GM23338 (cell line): ENCODE results near the gene DNMT1. TPM values are rescaled to one million over a fixed set of nuclear protein-coding genes. Genes with fewer than 3 reads are reported as not detected.

Experiments
- ATAC-seq: fragments of 200-7000 bp; cut with Tn5 transposase; 3 replicates; pipeline ENCODE4 v1.9.1; 2020
- DNase-seq: peaks from one replicate; pipeline ENCODE4 v3.0.0-alpha.2; 2015; ENCODE audit warnings: low spot score
- H2AFZ ChIP-seq: fragments of 200-600 bp; sonication (generic); 2 replicates; pipeline ENCODE4 v1.8.0; 2016; ENCODE audit warnings: antibody characterized with exemption, mild to moderate bottlenecking, moderate library complexity
- H3F3A ChIP-seq: fragments of 200-600 bp; sonication (generic); replicated peaks from 2 replicates; pipeline ENCODE4 v1.8.0; 2017; ENCODE audit warnings: antibody characterized with exemption, mixed run types, low read depth
- H3K27ac ChIP-seq: fragments of 200-600 bp; sonication (generic); 2 replicates; pipeline ENCODE4 v1.6.1; 2016; ENCODE audit warnings: low read depth
- H3K27me3 ChIP-seq: fragments of 200-600 bp; sonication (generic); 2 replicates; pipeline ENCODE4 v1.8.0; 2016; ENCODE audit warnings: mild to moderate bottlenecking, mixed run types, moderate library complexity; ENCODE audit not compliant: insufficient read depth
- H3K36me3 ChIP-seq: fragments of 200-600 bp; sonication (generic); 2 replicates; pipeline ENCODE4 v1.8.0; 2016; ENCODE audit warnings: mild to moderate bottlenecking; ENCODE audit not compliant: insufficient read depth
- H3K4me1 ChIP-seq: fragments of 200-600 bp; sonication (generic); 2 replicates; pipeline ENCODE4 v1.8.0; 2016; ENCODE audit warnings: mild to moderate bottlenecking, moderate library complexity; ENCODE audit not compliant: insufficient read depth
- H3K4me2 ChIP-seq: fragments of 200-600 bp; sonication (generic); 2 replicates; pipeline ENCODE4 v1.7.1; 2017; ENCODE audit warnings: mixed run types
- H3K4me3 ChIP-seq: fragments of 200-600 bp; sonication (generic); 2 replicates; pipeline ENCODE4 v1.6.1; 2016; ENCODE audit warnings: mixed run types
- H3K79me2 ChIP-seq: fragments of 200-600 bp; sonication (generic); replicated peaks from 2 replicates; pipeline ENCODE4 v1.8.0; 2017; ENCODE audit warnings: mild to moderate bottlenecking; ENCODE audit not compliant: insufficient read depth
- H3K9me2 ChIP-seq: fragments of 200-600 bp; sonication (generic); 2 replicates; pipeline ENCODE4 v1.8.0; 2017; ENCODE audit not compliant: insufficient read depth
- H4K20me1 ChIP-seq: fragments of 200-600 bp; sonication (generic); replicated peaks from 2 replicates; pipeline ENCODE4 v1.8.0; 2017; ENCODE audit warnings: mild to moderate bottlenecking; ENCODE audit not compliant: insufficient read depth
- H3K27ac Mint-ChIP-seq: 2 replicates; pipeline ENCODE4 v1.8.0; 2020; ENCODE audit warnings: inconsistent platforms, mild to moderate bottlenecking, moderate library complexity, mixed read lengths
- H3K27me3 Mint-ChIP-seq: 3 replicates; pipeline ENCODE4 v1.8.0; 2022; ENCODE audit warnings: low read depth, mild to moderate bottlenecking, moderate library complexity, mixed read lengths, inconsistent platforms; ENCODE audit not compliant: insufficient read depth, poor library complexity
- H3K36me3 Mint-ChIP-seq: 3 replicates; pipeline ENCODE4 v1.8.0; 2021; ENCODE audit warnings: low read depth, mild to moderate bottlenecking, inconsistent platforms, moderate library complexity, mixed read lengths
- H3K4me1 Mint-ChIP-seq: 3 replicates; pipeline ENCODE4 v1.8.0; 2020; ENCODE audit warnings: mild to moderate bottlenecking, inconsistent platforms, mixed read lengths
- H3K4me3 Mint-ChIP-seq: 3 replicates; pipeline ENCODE4 v1.8.0; 2021; ENCODE audit warnings: moderate library complexity, mild to moderate bottlenecking, inconsistent platforms, mixed read lengths
- H3K9me3 Mint-ChIP-seq: 3 replicates; pipeline ENCODE4 v1.8.0; 2020; ENCODE audit warnings: moderate library complexity, mild to moderate bottlenecking, inconsistent platforms, mixed read lengths
- CREB1 ChIP-seq: fragments of 250-450 bp; sonication (Bioruptor Pico); IDR thresholded peaks from 2 replicates; pipeline ENCODE4 v1.5.0; 2020; ENCODE audit warnings: low read depth, mild to moderate bottlenecking, moderate library complexity
- CTCF ChIP-seq, 2 experiments: fragments of 200-600 bp in 1 of 2; sonication (generic) in 1 of 2; conservative IDR thresholded peaks; 2 replicates each; pipeline versions ENCODE4 v1.5.1 to v1.6.1; 2016 to 2017; ENCODE audit warnings: antibody characterized with exemption in 2 of 2, low read depth in 2 of 2, mild to moderate bottlenecking in 2 of 2, moderate library complexity in 1 of 2
- EZH2 ChIP-seq: fragments of 200-600 bp; sonication (generic); IDR thresholded peaks from one replicate; pipeline ENCODE4 v1.8.0; 2017; ENCODE audit warnings: antibody characterized with exemption, mild to moderate bottlenecking, low read depth; ENCODE audit not compliant: unreplicated experiment
- NANOG ChIP-seq: IDR thresholded peaks from 2 replicates; pipeline ENCODE4 v1.6.1; 2016; ENCODE audit warnings: antibody characterized with exemption, borderline replicate concordance
- REST ChIP-seq: IDR thresholded peaks from one replicate; pipeline ENCODE4 v1.6.1; 2018; ENCODE audit warnings: antibody characterized with exemption; ENCODE audit not compliant: unreplicated experiment
- STAT1 ChIP-seq: IDR thresholded peaks from one replicate; pipeline ENCODE4 v1.6.1; 2016; ENCODE audit warnings: antibody characterized with exemption; ENCODE audit not compliant: unreplicated experiment
- ZNF114 ChIP-seq: fragments of 250-450 bp; sonication (Bioruptor Pico); IDR thresholded peaks from 2 replicates; pipeline ENCODE4 v1.5.0; 2020; ENCODE audit warnings: mild to moderate bottlenecking, moderate library complexity
- ZNF462 ChIP-seq: fragments of 250-450 bp; sonication (Bioruptor Pico); IDR thresholded peaks from 2 replicates; pipeline ENCODE4 v1.5.0; 2020; ENCODE audit warnings: mild to moderate bottlenecking, moderate library complexity
- polyA plus RNA-seq: library from polyadenylated mRNA; unstranded; fragments of >200 nt; fragmentation: Nextera tagmentation; extraction: Ambion mirVana; gene quantifications from 2 replicates; pipeline ENCODE4 v1.2.1, GENCODE V29; 2016
- total RNA-seq: library from RNA; depleted of rRNA; stranded (reverse); fragments of >200 nt; shearing (Covaris generic); gene quantifications from 2 replicates; pipeline ENCODE4 v1.2.3, GENCODE V29; 2014
- TF ChIP-seq, protein P1 (sequence below): IDR thresholded peaks from 2 replicates; pipeline ENCODE4 v1.6.1; 2016; ENCODE audit warnings: antibody characterized with exemption

Gene DNMT1
- total and polyA plus RNA-seq, 2 experiments from 2014 or later, result 238 to 589 TPM

DNA sequence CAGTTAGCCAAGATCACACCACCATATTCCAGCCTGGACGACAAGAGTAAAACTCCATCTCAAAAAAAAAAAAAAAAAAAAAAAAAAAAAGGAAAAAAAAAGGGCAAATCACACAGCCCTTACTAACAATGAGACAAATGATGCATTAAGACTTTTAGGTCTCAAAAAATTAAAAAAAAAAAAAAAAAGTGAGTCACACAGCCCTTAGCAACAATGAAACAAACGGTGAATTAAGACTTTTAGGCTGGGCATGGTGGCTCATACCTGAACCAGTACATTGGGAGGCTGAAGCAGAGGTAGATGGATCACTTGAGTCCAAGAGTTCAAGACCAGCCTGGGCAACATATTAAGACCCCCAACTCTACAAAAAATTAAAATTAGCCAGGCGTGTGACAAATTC lies 42.7 kb downstream of the DNMT1 start:
- no peak overlapping the region for H3K4me2 ChIP-seq
- H3K27me3 Mint-ChIP-seq, result peaks cover 6% of the 10 kb centered on the region
- H4K20me1 ChIP-seq, result peaks cover 14% of the 10 kb centered on the region
- H3K9me3 Mint-ChIP-seq, result no peaks in the 10 kb centered on the region
- H3K36me3 Mint-ChIP-seq, result peaks cover 94% of the 10 kb centered on the region
- no peaks in the 10 kb centered on the region for H3K27me3 ChIP-seq
- TF ChIP-seq REST (no peak), STAT1 (no peak), NANOG (no peak), ZNF114 (CRISPR knock-in tag) (no peak), EZH2 (no peak), CTCF (conservative IDR thresholded peaks at IDR 0.05; ENCODE audit: low read depth in 2 of 2) (no peak), CREB1 (CRISPR knock-in tag) (no peak)
- TF ChIP-seq, protein P1, sequence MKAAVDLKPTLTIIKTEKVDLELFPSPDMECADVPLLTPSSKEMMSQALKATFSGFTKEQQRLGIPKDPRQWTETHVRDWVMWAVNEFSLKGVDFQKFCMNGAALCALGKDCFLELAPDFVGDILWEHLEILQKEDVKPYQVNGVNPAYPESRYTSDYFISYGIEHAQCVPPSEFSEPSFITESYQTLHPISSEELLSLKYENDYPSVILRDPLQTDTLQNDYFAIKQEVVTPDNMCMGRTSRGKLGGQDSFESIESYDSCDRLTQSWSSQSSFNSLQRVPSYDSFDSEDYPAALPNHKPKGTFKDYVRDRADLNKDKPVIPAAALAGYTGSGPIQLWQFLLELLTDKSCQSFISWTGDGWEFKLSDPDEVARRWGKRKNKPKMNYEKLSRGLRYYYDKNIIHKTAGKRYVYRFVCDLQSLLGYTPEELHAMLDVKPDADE, result no peak
- H3K4me1 ChIP-seq, result no peaks in the 10 kb centered on the region
- no peak overlapping the region for H2AFZ ChIP-seq
- H3K4me1 Mint-ChIP-seq, result no peaks in the 10 kb centered on the region
- H3F3A ChIP-seq, result 0 out of 2 replicates have a peak, but pooled peaks cover 3% of the 10 kb centered on the region
- H3K9me2 ChIP-seq, result no peaks in the 10 kb centered on the region
- H3K27ac Mint-ChIP-seq, result no peak overlapping the region
- DNase-seq, result no peak
- no peak for ATAC-seq
- no peak overlapping the region for H3K27ac ChIP-seq
- H3K79me2 ChIP-seq, result no peaks in the 10 kb centered on the region
- peaks cover 67% of the 10 kb centered on the region for H3K36me3 ChIP-seq
- H3K4me3 Mint-ChIP-seq, result no peak overlapping the region
- H3K4me3 ChIP-seq, result no peak overlapping the region

DNA sequence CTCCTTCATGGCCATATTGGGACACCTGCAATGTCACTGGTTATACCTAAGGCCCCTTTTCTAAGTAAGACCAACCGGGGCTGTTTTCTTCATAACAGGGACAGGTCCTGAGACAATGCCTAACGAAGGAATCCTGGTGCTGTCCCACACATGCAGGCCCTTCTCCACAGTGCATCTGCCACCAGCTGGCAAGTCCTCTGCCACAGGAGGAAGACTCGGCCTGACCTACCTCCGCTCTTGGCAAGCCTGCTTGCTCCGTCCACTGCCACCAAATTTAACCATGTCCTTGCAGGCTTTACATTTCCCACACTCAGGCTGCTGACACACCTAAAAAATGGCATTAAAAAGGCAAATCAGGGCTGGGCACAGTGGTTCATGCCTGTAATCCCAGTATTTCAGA lies 43.2 kb downstream of the DNMT1 start:
- peaks cover 68% of the 10 kb centered on the region for H3K36me3 ChIP-seq
- H3K36me3 Mint-ChIP-seq, result peaks cover 94% of the 10 kb centered on the region
- H3K4me3 ChIP-seq, result no peak overlapping the region
- H3K9me3 Mint-ChIP-seq, result no peaks in the 10 kb centered on the region
- H3K79me2 ChIP-seq, result no peaks in the 10 kb centered on the region
- no peak overlapping the region for H3K27ac Mint-ChIP-seq
- no peak for DNase-seq
- no peak for ATAC-seq
- H3K4me1 ChIP-seq, result no peaks in the 10 kb centered on the region
- H3K9me2 ChIP-seq, result no peaks in the 10 kb centered on the region
- no peaks in the 10 kb centered on the region for H3K27me3 ChIP-seq
- 0 out of 2 replicates have a peak, but pooled peaks cover 4% of the 10 kb centered on the region for H3F3A ChIP-seq
- H3K4me1 Mint-ChIP-seq, result no peaks in the 10 kb centered on the region
- H3K27me3 Mint-ChIP-seq, result peaks cover 6% of the 10 kb centered on the region
- peaks cover 19% of the 10 kb centered on the region for H4K20me1 ChIP-seq
- H2AFZ ChIP-seq, result no peak overlapping the region
- no peak overlapping the region for H3K4me2 ChIP-seq
- no peak overlapping the region for H3K27ac ChIP-seq
- H3K4me3 Mint-ChIP-seq, result no peak overlapping the region
- TF ChIP-seq ZNF462, result no peak
